Tibial artery (tissue), 4 donors: Measurements from ENCODE around the gene CYLD.

Experiments
- DNase-seq, 2 donors: peaks; one replicate each; pipeline ENCODE4 v3.0.0-alpha.2; 2019
- H3K27ac ChIP-seq, 2 donors: fragments of 200-600 bp; sonication (generic) in 1 of 2; 1 replicate in 1 of 2; 2 replicates in 1 of 2; pipeline ENCODE4 v1.5.1; 2018 to 2019; ENCODE audit warnings: mild to moderate bottlenecking in 1 of 2
- H3K27me3 ChIP-seq, 2 donors: fragments of 200-600 bp; sonication (generic) in 1 of 2; one replicate each; pipeline versions ENCODE4 v1.5.1 to v1.6.0; 2016 to 2019
- H3K36me3 ChIP-seq, 3 donors: fragments of 200-600 bp; sonication (generic) in 2 of 3; one replicate each; pipeline ENCODE4 v1.5.1; 2016 to 2019; ENCODE audit warnings: mild to moderate bottlenecking in 2 of 3
- H3K4me1 ChIP-seq, 4 donors: fragments of 200-600 bp; sonication (generic) in 2 of 4; 1 replicate in 3 of 4; 2 replicates in 1 of 4; pipeline ENCODE4 v1.5.1; 2016 to 2019
- H3K4me3 ChIP-seq, 2 donors: fragments of 200-600 bp; sonication (generic) in 1 of 2; 1 replicate in 1 of 2; 2 replicates in 1 of 2; pipeline ENCODE4 v1.5.1; 2018 to 2019; ENCODE audit warnings: mild to moderate bottlenecking in 2 of 2
- H3K9me3 ChIP-seq, 3 donors: fragments of 200-600 bp; sonication (generic) in 1 of 3; one replicate each; pipeline ENCODE4 v1.5.1; 2016 to 2019
- intact Hi-C: fragments of 100-400 bp; cut with DNase I; formaldehyde crosslinking; loops from one replicate; pipeline ENCODE4 v1.15.0; 2023; ENCODE audit warnings: low total_unique reads
- TF ChIP-seq, protein P1 (sequence below), 2 experiments: fragments of 200-600 bp in 1 of 2; fragments of 450-650 bp in 1 of 2; IDR thresholded peaks; one replicate each; pipeline ENCODE4 v1.5.1; 2017 to 2019; ENCODE audit warnings: antibody characterized with exemption in 2 of 2, mild to moderate bottlenecking in 1 of 2, moderate library complexity in 1 of 2

CYLD gene

GRCh38 chr16:50747207-50747956 is 5.5 kb downstream of the CYLD start:
- Histone ChIP-seq H3K9me3 (no peaks in the 10 kb centered on the region), H3K27me3 (no peaks in the 10 kb centered on the region), H3K4me3 (no peak overlapping the region), H3K36me3 (peaks cover 0 to 11% (median 7%) of the 10 kb centered on the region in 3 donors), H3K27ac (no peak overlapping the region), H3K4me1 (peaks cover 0 to 64% (median 30%) of the 10 kb centered on the region in 4 donors)
- intact Hi-C loops, result loop anchor here (10.0 kb wide), 4 partner anchors 53 to 893 kb away; partner anchors contain the start of genes BRD7, NOD2 and ZNF423
- DNase-seq, result no peak
- TF ChIP-seq, protein P1, sequence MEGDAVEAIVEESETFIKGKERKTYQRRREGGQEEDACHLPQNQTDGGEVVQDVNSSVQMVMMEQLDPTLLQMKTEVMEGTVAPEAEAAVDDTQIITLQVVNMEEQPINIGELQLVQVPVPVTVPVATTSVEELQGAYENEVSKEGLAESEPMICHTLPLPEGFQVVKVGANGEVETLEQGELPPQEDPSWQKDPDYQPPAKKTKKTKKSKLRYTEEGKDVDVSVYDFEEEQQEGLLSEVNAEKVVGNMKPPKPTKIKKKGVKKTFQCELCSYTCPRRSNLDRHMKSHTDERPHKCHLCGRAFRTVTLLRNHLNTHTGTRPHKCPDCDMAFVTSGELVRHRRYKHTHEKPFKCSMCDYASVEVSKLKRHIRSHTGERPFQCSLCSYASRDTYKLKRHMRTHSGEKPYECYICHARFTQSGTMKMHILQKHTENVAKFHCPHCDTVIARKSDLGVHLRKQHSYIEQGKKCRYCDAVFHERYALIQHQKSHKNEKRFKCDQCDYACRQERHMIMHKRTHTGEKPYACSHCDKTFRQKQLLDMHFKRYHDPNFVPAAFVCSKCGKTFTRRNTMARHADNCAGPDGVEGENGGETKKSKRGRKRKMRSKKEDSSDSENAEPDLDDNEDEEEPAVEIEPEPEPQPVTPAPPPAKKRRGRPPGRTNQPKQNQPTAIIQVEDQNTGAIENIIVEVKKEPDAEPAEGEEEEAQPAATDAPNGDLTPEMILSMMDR (IDR thresholded peaks at IDR 0.05), result peak; percentile 12 to 15

GRCh38 chr16:50751528-50751927 is 9.6 kb downstream of the CYLD start:
- H3K27me3 ChIP-seq, result no peaks in the 10 kb centered on the region
- no peak overlapping the region for H3K27ac ChIP-seq
- intact Hi-C loops, result no loop called here
- no peak overlapping the region for H3K4me3 ChIP-seq
- TF ChIP-seq, protein P1 (IDR thresholded peaks at IDR 0.05), result no peak
- H3K36me3 ChIP-seq, result peaks cover 32 to 45% (median 34%) of the 10 kb centered on the region in 3 donors
- H3K9me3 ChIP-seq, result no peaks in the 10 kb centered on the region
- H3K4me1 ChIP-seq, result peaks cover 0 to 29% (median 9%) of the 10 kb centered on the region in 4 donors
- no peak for DNase-seq

- Histone ChIP-seq H3K27ac (no peak overlapping the region), H3K4me1 (peaks cover 0 to 19% (median 8%) of the 10 kb centered on the region in 4 donors), H3K36me3 (peaks cover 32 to 52% (median 44%) of the 10 kb centered on the region in 3 donors), H3K27me3 (no peaks in the 10 kb centered on the region), H3K4me3 (no peak overlapping the region), H3K9me3 (no peaks in the 10 kb centered on the region)
- DNase-seq, result no peak
- TF ChIP-seq, protein P1 (IDR thresholded peaks at IDR 0.05), result no peak
- intact Hi-C loops, result no loop called here
These were observed 10.8 kb downstream of the CYLD start for GRCh38 chr16:50752471-50753235.

- no peak for DNase-seq
- Histone ChIP-seq H3K27me3 (no peaks in the 10 kb centered on the region), H3K4me3 (no peak overlapping the region), H3K27ac (no peak overlapping the region), H3K36me3 (peaks cover 26 to 58% (median 50%) of the 10 kb centered on the region in 3 donors), H3K4me1 (peaks cover 0 to 3% (median 0%) of the 10 kb centered on the region in 4 donors), H3K9me3 (no peaks in the 10 kb centered on the region)
- intact Hi-C loops, result no loop called here
- TF ChIP-seq, protein P1 (IDR thresholded peaks at IDR 0.05), result no peak
These were observed 14.6 kb downstream of the CYLD start for GRCh38 chr16:50756473-50756872.

DNA sequence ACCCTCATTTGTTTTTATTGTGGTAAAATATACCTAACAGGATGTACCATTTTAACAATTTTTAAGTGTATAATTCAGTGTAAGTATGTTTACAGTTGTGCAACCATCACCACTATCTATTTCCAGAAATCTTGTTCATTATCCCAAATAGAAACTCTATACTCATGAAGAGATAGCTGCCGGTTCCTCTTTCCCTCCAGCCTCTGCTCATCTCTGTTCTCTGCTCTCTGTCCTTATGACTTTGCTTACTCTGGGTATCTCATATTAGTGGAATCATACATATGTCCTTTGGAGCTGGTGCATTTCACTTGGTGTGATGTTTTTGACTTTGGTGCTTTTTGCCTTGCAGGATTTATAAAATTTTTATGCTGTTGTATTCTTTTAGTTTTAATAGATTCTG is 19.4 kb downstream of the CYLD start:
- Histone ChIP-seq H3K4me3 (no peak overlapping the region), H3K27me3 (no peaks in the 10 kb centered on the region), H3K4me1 (peaks cover 0 to 30% (median 6%) of the 10 kb centered on the region in 4 donors), H3K9me3 (peaks cover 1 to 5% (median 4%) of the 10 kb centered on the region in 3 donors), H3K27ac (no peak overlapping the region), H3K36me3 (peaks cover 10 to 38% (median 32%) of the 10 kb centered on the region in 3 donors)
- DNase-seq, result no peak
- TF ChIP-seq, protein P1 (IDR thresholded peaks at IDR 0.05), result no peak
- intact Hi-C loops, result no loop called here
